ENCODE measurements around the gene HPCAL1.

GRCh38 chr2:10289352-10289751, 13.4 kb upstream of the HPCAL1 start:
- TF ChIP-seq CTCF (IDR thresholded peaks at IDR 0.05) (no peak), EP300 (IDR thresholded peaks at IDR 0.05) (no peak), POLR2A (IDR thresholded peaks at IDR 0.05) (no peak)

Data from tibial nerve (tissue), 4 donors.